Parathyroid adenoma (tissue), 2 donors: ENCODE results near the gene PRIM1.
"Not testable (repeated sequence)": the region's sequence is repeated elsewhere in the genome, so short reads cannot be mapped to it uniquely, and the experiment has no call there.

Source experiments
- H2AFZ ChIP-seq: fragments of 300-600 bp; sonication (generic); one replicate; pipeline ENCODE4 v1.7.0; 2017; ENCODE audit warnings: antibody characterized with exemption, mild to moderate bottlenecking
- H3K27ac ChIP-seq: fragments of 300-600 bp; sonication (generic); one replicate; pipeline ENCODE4 v1.7.0; 2017
- H3K27me3 ChIP-seq: fragments of 300-600 bp; sonication (generic); one replicate; pipeline ENCODE4 v1.7.0; 2017; ENCODE audit warnings: low read length; ENCODE audit not compliant: control insufficient read depth, insufficient read depth
- H3K36me3 ChIP-seq: fragments of 300-600 bp; sonication (generic); one replicate; pipeline ENCODE4 v1.7.0; 2017; ENCODE audit warnings: low read length; ENCODE audit not compliant: control insufficient read depth, insufficient read depth
- H3K4me1 ChIP-seq: fragments of 300-600 bp; sonication (generic); one replicate; pipeline ENCODE4 v1.7.0; 2017; ENCODE audit warnings: control low read depth
- H3K4me2 ChIP-seq: fragments of 300-600 bp; sonication (generic); one replicate; pipeline ENCODE4 v1.7.0; 2017; ENCODE audit warnings: low read length
- H3K4me3 ChIP-seq: fragments of 300-600 bp; sonication (generic); one replicate; pipeline ENCODE4 v1.7.0; 2017; ENCODE audit warnings: low read depth, low read length
- H3K79me2 ChIP-seq: fragments of 300-600 bp; sonication (generic); one replicate; pipeline ENCODE4 v1.7.0; 2017; ENCODE audit warnings: control low read depth
- H3K9ac ChIP-seq: fragments of 300-600 bp; sonication (generic); one replicate; pipeline ENCODE4 v1.7.0; 2017; ENCODE audit warnings: mild to moderate bottlenecking
- H3K9me3 ChIP-seq: fragments of 300-600 bp; sonication (generic); one replicate; pipeline ENCODE4 v1.7.0; 2017; ENCODE audit warnings: low read length; ENCODE audit not compliant: control insufficient read depth
- CTCF ChIP-seq: fragments of 300-600 bp; sonication (generic); IDR thresholded peaks from one replicate; pipeline ENCODE4 v1.7.0; 2017; ENCODE audit warnings: antibody characterized with exemption, mild to moderate bottlenecking
- donor health status: primary hyperparathyroidism.

The PRIM1 gene

GRCh38 chr12:56761812-56762211, 9.7 kb upstream of the PRIM1 start:
- Histone ChIP-seq H3K4me1 (no peaks in the 10 kb centered on the region), H2AFZ (no peak overlapping the region), H3K79me2 (no peaks in the 10 kb centered on the region), H3K9me3 (no peaks in the 10 kb centered on the region), H3K4me3 (no peak overlapping the region), H3K4me2 (no peak overlapping the region), H3K27me3 (no peaks in the 10 kb centered on the region), H3K9ac (no peak overlapping the region), H3K27ac (no peak overlapping the region), H3K36me3 (no peaks in the 10 kb centered on the region)
- TF ChIP-seq CTCF: no peak

GRCh38 chr12:56760460-56760859, 8.3 kb upstream of the PRIM1 start:
- H3K9me3 ChIP-seq: no peaks in the 10 kb centered on the region

GRCh38 chr12:56759263-56759908, 7.3 kb upstream of the PRIM1 start:
- H3K27ac ChIP-seq: no peak overlapping the region
- H3K9ac ChIP-seq: no peak overlapping the region
- no peak for TF ChIP-seq CTCF
- no peak overlapping the region for H2AFZ ChIP-seq
- no peaks in the 10 kb centered on the region for H3K79me2 ChIP-seq
- H3K4me3 ChIP-seq: no peak overlapping the region
- H3K9me3 ChIP-seq: no peaks in the 10 kb centered on the region
- H3K36me3 ChIP-seq: no peaks in the 10 kb centered on the region
- H3K27me3 ChIP-seq: no peaks in the 10 kb centered on the region
- H3K4me2 ChIP-seq: no peak overlapping the region
- no peaks in the 10 kb centered on the region for H3K4me1 ChIP-seq

More at GRCh38 chr12:56760460-56760859, 8.3 kb upstream of the PRIM1 start:
- Histone ChIP-seq H3K27me3 (no peaks in the 10 kb centered on the region), H3K79me2 (no peaks in the 10 kb centered on the region), H3K4me3 (no peak overlapping the region), H3K27ac (no peak overlapping the region), H3K4me1 (no peaks in the 10 kb centered on the region), H2AFZ (no peak overlapping the region), H3K36me3 (no peaks in the 10 kb centered on the region), H3K4me2 (no peak overlapping the region), H3K9ac (no peak overlapping the region)
- TF ChIP-seq CTCF: no peak

- H2AFZ ChIP-seq: no peak overlapping the region
- H3K4me3 ChIP-seq: no peak overlapping the region
- no peaks in the 10 kb centered on the region for H3K4me1 ChIP-seq
- no peaks in the 10 kb centered on the region for H3K27me3 ChIP-seq
- H3K27ac ChIP-seq: no peak overlapping the region
- no peak for TF ChIP-seq CTCF
- H3K9me3 ChIP-seq: no peaks in the 10 kb centered on the region
- no peaks in the 10 kb centered on the region for H3K36me3 ChIP-seq
- no peak overlapping the region for H3K9ac ChIP-seq
- no peaks in the 10 kb centered on the region for H3K79me2 ChIP-seq
- no peak overlapping the region for H3K4me2 ChIP-seq
Measured at GRCh38 chr12:56758728-56759262, 6.7 kb upstream of the PRIM1 start.

GRCh38 chr12:56757971-56758370, 5.8 kb upstream of the PRIM1 start:
- H3K27me3 ChIP-seq, H2AFZ ChIP-seq, H3K9ac ChIP-seq, H3K4me1 ChIP-seq, H3K27ac ChIP-seq, H3K36me3 ChIP-seq, H3K4me2 ChIP-seq, H3K79me2 ChIP-seq, H3K4me3 ChIP-seq, H3K9me3 ChIP-seq: not testable (repeated sequence)
